Activated CD4-positive, alpha-beta T cell treated with anti-CD3 and anti-CD28 coated beads, Interleukin-2, amount 50 U/mL, for 24 hours (primary cell): ENCODE data around the gene ACTR1A.

Source experiments
- DNase-seq, 2 donors: peaks; one replicate each; pipeline ENCODE4 v3.0.0-alpha.2; 2020; ENCODE audit warnings: low read depth in 1 of 2, low spot score in 1 of 2

ACTR1A gene

GRCh38 chr10:102431452-102432124 lies 70.9 kb downstream of the ACTR1A start:
- DNase-seq = no peak

- no peak for DNase-seq
These were observed 73.0 kb downstream of the ACTR1A start for GRCh38 chr10:102429468-102429867.
